HepG2 (cell line): ENCODE data around the gene FGF14.

Experiments used
- CC2D1A ChIP-seq: sonication (generic); formaldehyde crosslinking; IDR thresholded peaks from 2 replicates; pipeline ENCODE4 v1.8.1; 2023; ENCODE audit warnings: mild to moderate bottlenecking, missing genetic modification reagents
- SMC3 ChIP-seq: IDR thresholded peaks from 2 replicates; pipeline ENCODE4 v1.6.1; 2011; ENCODE audit warnings: low read length, improper control_type of control experiment
- TF ChIP-seq, protein P1 (sequence below): sonication (generic); formaldehyde crosslinking; IDR thresholded peaks from 2 replicates; pipeline ENCODE4 v1.4.0; 2020; ENCODE audit warnings: missing genetic modification reagents

DNA sequence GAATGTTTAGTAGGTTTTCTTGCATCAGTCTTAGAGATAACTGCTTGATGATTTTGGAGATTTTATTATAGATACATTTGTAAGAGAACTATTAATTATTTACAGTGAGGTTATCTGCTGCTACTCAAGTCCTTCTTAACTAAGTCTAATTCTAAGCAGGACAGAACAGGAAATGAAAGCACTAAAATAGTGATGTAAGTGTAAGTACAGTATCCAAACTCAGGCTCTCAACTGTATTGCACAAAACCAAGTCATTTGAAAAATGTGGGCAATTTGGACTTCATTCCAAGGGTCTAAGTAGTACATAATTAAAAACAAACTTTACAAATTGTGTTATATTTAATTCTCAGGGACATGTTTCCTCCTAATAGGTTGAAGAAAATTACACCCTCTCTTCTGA is 532.3 kb downstream of the FGF14 start:
- TF ChIP-seq SMC3 (no peak), CC2D1A (CRISPR knock-in tag) (no peak)
- TF ChIP-seq, protein P1, sequence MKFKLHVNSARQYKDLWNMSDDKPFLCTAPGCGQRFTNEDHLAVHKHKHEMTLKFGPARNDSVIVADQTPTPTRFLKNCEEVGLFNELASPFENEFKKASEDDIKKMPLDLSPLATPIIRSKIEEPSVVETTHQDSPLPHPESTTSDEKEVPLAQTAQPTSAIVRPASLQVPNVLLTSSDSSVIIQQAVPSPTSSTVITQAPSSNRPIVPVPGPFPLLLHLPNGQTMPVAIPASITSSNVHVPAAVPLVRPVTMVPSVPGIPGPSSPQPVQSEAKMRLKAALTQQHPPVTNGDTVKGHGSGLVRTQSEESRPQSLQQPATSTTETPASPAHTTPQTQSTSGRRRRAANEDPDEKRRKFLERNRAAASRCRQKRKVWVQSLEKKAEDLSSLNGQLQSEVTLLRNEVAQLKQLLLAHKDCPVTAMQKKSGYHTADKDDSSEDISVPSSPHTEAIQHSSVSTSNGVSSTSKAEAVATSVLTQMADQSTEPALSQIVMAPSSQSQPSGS (CRISPR knock-in tag), result no peak
